ENCODE results near the gene RGPD8.
"Not testable (repeated sequence)": the region's sequence is repeated elsewhere in the genome, so short reads cannot be mapped to it uniquely, and the experiment has no call there.

Gene RGPD8

DNA sequence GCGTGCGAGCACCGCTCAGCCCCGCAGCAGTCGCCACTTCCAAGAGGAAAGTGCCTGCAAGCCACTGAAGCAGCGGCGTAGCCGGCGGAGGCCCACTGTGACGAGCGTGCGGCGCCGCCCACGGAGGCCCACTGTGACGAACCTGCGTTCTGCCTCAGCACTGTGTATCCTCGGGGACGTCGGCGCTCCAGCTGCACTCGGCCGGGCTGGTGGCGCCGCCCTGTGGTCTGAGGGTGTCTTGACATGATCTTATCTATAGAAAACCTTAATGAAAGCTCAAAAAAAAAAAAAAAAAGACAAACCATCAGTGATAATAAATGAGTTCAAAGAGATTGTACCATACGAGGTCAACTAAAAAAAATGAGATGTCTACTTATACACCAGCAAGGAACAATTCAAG, at the start of gene RGPD8:
Gene RGPD8, minus strand, starts transcription at position 166 of the 400 bp plus-strand sequence. CDS start 192 bp downstream, outside the sequence.
- DNase-seq: peak; percentile 93

DNA sequence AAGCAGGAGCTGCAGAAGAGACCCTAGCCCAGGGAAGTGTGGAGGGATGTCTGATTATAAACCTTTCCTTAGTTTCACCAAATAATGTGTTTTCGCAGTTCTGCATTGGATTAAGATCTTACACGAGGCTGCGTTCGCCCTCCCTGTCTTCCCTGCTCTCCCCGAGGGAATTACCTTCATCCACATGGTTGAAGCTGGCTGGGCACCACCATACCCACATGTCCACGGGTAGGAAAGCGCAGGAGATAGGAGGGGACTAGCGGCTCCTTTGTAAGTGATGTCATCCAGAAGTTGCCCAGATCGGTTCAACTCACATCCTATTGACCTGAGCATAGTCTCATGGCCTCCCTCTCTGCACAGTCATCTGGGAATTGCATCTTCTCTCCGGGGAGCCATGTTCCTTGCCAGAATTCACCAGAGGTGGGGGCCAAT, 49.6 kb upstream of the RGPD8 start:
- no peak for DNase-seq

DNA sequence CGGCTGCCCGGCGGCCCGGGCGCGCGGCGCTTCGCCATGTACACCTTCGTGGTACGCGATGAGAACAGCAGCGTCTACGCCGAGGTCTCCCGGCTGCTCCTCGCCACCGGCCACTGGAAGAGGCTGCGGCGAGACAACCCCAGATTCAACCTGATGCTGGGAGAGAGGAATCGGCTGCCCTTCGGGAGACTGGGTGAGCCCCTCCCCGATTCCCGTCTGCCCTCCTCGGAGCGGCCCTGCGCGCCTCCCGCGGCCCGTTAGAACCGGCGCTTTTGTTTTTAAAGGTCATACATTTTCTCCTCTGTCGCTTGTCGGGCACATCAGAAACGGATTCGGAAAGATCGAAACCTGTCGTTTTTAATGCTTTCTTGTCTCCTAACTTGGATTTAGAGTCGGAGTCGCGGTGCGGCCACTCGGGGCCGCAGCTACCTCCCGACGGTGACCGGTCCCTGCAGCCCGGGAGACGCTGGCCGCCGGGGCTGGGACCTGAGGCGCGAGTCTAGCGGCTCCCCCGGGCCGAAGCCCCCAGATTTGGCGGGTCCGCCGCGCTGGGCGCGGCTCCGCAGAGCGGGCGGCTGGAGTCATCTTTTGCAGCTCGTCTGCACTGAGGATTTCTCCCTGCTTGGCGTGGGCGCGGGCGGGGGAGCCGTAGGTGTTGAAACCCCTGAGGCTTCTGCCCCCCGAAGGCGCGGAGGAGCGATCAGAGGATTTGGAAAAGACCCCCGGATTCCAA, 49.0 kb upstream of the RGPD8 start:
- peak; percentile 34 for DNase-seq

DNA sequence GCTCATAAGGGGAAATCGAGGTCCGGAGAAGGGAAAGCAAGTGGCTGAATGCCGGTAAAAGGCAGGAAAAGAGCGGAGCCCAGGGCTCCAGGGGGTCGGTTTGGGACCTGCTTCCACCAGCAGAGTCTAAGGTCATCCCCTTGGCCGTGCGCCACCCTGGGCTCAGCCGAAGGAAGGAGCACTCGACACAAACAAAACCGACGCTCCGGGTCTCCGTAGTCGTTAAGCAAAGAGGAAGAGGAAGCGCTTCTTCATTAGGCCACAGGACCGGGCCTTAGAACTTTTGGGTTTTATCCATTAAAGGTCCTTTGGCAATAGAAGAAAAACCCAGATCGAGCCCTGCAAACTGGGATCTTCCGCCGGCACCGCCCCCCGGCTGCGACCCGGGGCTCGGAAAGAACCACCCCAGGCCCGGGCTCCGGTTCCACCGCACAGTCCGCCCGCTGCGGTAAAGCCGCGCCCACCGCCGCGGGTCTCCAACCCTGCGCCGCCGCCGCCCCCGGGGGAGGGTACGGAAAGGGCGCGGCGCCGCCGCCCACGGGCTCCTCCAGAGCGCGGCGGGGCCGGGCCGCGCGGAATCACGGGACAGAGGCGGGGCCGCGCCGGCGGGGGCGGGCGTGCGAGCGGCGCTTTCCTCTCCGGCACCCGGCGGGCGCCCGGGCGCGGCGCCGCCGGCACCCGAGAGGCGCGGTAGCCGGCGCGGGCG, 48.2 kb upstream of the RGPD8 start, which contains the start of gene TTL:
Gene TTL, plus strand, starts transcription at position 629 of the 706 bp plus-strand sequence. CDS start 189 bp downstream, outside the sequence.
- peak; percentile 81 for DNase-seq

DNA sequence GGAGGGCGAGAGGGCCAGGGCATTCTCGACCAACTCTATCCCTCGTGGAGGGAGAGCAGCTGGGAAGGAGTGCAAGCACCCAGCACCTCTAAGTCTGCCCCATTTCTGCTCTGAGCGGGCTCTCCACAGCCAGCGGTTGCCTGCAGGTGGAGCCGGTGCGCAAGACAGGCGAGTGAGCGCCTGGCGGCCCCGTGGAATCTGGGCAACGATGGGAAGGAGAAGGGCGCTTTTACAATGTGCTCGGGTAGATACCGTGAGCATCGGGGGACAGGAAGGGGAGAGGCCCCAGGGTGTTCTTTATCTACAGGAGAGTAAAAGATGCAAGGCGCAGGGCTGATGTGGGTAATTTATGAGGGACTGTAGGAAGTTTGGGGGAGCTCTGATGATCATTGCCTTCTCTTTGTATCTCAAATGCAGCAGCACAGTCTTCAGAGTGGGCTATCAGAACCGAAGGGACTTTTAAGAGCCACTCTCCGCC, 47.6 kb upstream of the RGPD8 start:
- DNase-seq: peak; percentile 82

DNA sequence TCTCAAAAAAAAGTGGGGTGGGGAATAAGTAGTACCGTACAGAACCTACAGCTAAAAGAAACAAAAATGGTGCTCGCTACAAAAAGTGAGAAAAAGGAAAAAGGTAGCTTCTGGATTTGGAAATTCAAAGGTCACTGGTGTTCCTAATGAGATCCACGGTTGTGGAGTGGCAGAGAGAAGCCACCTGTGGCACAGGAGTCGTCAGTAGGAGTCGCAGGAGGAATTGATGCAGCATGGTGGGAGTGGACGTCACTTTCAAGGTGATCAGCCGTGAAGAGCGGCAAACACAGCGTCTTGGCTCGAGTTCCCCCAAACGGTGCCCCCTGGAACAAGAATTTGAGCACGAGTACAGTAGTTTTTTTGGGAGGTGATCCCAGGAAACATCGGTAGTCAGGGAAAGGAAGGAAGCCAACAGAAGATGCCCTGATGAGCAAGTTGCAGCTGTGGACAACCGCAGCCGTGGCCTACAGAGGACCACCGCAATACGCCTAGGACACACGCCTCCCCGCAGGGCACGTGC, 47.1 kb upstream of the RGPD8 start:
- DNase-seq: peak; percentile 38

DNA sequence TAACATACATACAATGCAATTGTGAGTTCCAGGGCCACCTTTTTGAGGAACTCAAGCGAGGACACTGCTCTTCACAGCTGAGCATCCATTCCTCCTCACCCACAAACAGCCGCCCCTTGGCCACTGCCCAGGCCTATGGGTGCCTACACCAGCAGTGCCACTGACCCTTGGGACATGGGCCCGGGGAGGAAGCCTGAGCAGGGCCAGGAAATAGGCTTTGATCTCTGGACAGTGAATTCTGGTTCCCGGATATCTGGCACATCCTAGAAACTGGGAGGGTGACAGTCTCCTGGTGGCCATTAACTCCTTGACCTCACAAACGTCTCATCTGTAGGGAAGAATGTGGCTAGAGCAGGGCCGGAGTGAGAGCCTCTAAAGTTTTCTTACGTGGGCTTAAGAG, 43.0 kb upstream of the RGPD8 start:
- DNase-seq: no peak

DNA sequence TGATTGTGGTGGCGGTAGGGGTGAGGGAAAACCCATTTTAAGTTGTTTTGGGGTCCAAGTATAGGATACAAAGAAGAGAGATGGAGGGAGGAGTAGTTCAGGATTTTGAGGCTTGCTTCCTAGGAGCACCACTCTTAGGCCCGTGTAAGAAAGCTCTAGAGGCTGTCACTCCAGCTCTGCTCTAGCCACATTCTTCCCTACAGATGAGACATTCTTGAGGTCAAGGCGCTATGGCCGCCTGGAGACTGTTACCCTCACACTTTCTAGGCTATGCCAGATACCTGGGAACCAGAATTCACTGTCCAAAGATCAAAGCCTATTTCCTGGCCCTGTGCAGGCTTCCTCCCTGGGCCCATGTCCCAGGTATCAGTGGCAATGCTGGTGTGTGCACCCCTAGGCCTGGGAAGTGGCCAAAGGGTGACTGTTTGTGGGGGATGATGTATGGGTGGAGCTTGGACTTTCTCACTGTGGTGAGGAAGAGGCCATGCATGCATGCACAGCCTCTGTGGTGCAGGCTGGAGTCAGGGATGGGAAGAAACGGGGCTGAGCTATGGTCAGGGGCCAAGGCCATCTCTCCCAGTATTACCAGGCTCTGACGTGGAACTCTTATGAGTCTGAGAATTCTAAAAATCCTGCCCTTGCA, 41.5 kb upstream of the RGPD8 start:
- no peak for DNase-seq

DNA sequence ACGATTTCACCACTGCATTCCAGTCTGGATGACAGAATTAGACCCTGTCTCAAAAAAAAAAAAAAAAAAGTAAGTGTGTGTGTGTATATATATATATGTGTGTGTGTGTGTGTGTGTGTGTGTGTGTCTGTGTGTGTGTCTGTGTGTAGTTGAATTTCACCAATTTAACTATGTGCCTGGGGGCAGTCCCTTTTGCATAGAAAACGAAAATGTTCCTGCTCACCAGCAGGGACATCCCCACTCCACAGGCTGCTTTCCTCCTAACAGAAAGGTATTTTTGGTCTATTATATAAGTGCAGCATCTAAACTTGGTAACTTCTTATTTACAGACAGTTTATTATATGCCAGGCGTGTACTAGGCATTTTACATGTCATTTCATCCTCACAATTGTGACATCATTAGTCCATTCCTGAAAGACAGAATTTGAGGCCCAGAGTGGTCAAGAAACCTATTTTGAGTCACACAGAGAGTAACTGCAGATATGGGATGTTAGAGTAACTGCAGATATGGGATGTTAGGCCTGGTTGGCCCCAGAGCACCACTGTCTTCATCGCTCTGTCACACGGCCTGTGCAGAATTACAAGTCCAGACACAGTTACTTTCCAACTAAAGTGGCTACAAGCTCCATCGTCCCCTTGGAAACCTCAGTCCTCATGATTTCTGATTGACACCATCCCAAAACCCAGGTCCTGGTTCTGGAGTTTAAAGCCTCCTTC, 39.3 kb upstream of the RGPD8 start:
- DNase-seq: no peak

DNA sequence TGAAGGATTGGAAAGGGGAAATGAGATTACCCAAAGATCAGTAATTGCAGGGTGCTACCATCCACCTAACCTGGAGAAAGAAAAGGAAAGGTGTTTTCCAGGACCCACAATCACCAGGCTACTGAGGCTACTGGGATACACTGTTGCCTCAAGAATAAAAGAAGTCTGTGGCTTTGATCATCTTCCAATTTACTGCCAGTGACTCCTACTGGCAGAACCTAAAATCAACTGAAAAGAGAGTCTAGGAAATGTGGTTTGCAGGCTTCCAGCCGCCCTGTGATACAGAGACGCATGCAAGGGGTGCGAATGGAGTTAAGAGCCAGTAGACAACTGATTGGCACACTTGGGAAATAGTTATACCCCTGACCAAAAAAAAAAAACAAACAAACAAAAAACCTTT, 31.9 kb upstream of the RGPD8 start:
- no peak for DNase-seq

DNA sequence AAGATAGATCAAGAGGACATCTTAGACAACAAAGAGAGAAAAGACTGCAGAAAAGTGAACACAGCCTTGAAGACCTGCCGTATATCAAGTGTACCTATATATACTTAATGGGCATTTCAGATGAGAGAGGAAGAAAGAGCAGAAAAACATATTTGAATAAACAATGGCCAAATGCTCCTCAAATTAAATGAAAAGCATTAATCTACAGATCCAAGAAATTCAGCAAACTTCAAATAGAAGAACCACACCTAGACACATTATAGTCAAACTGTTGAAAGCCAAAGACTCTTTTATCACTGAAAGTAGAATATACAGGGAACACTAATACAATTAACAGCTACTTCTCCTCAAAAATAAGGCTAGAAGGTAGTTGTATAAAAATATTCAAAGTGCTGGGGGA, 29.8 kb upstream of the RGPD8 start:
- no peak for DNase-seq

DNA sequence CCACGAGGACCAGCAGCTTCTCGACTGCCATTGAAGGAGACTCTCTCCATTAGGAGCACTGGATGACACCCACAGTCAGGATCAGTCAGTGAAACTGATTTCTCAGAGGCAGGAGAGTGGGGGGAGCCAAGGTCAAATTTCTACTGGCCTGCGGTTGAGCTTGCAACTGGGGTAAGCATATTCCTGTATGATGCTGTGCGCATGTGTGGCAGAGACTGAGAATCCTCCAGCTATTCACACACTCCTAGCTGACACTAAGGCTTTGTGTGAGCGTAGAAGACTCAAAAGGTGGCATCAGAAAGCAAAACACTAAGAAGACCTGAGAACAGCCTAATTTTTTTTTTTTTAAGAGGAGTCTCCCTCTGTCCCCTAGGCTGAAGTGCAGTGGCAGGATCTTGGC, 28.7 kb upstream of the RGPD8 start:
- no peak for DNase-seq

DNA sequence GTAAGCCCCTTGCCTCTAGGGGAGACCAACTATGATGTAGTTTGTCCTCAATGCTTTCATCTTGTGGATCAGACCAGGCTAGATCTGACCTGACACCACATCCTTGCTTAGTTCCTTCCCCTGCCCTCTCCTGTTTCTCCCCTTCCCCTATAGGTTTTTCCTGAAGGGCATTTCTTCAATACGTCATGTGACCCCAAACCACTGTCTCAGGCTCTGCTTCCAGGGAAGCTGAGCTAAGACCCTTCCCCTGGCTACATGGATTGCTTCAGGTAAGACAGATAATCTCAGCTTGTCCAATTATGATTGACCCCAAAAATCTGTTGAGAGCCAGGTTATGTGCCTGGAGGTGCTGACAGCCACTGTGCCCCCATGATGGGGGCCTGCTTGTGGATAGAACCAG, 25.9 kb upstream of the RGPD8 start:
- DNase-seq: no peak

DNA sequence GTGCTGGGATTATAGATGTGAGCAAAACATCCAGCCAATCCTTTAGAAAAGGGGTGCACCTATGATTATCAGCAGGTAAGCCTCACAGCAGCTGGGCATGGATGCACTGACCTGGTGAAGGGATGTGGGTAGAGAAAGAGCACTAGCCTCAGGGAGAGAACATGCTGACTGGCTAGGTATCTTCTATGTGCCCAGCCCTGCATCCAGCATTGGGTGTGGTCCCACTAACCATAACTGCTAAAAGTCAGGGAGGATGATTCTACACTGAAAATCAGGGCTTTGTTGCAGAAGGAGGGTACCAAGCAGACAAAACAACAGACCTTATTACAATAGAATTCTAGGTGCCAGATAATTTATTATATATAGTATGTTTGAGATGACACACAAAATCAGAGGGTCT, 21.1 kb upstream of the RGPD8 start:
- no peak for DNase-seq

DNA sequence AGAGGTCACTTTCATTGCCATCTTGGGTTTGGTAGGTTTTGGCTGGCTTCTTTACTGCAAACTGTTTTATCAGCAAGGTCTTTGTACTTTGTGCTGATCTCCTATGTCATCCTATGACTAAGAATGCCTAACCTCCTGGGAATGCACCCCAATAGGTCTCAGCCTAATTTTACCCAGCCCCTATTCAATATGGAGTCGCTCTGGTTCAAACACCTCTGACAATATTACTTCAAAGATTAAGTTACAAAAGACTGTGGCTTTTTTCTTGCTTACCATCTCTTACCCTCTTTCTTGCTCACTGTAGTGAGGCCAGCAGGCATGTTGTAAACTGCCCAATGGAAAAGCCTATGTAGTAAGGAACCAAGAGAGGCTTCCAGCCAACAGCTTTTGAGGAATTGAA, 17.9 kb upstream of the RGPD8 start:
- no peak for DNase-seq

DNA sequence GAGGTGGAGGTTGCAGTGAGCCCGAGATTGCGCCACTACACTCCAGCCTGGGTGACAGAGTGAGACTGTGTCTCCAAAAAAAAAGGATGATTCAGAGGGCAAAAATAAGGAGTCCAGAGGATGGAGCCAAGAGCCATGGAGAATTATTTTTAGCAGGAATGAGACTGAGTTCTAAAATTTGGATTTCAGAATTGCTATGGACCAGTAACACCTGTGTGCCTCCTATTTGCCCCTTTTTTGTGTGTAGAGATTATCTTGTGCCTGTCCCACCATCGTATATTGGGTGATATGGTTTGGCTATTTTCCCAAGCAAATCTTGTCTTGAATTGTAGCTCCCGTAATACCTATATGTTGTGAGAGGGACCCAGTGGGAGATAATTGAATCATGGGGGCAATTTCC, 16.4 kb upstream of the RGPD8 start:
- DNase-seq: no peak

DNA sequence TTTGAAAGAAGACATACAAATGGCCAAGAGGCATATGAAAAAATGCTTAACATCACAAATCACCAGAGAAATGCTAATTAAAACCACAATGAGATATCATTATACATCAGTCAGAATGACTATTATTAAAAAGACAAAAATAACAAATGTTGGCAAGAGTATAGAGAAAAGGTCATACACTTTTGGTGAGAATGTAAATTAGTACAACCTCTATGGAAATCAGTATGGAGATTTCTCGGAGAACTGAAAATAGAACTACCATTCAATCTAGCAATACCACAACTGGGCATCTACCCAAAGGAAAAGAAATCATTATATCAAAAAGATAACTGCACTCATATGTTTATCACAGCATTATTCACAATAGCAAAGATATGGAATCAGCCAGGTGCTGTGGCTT, 10.8 kb upstream of the RGPD8 start:
- DNase-seq: not testable (repeated sequence)

DNA sequence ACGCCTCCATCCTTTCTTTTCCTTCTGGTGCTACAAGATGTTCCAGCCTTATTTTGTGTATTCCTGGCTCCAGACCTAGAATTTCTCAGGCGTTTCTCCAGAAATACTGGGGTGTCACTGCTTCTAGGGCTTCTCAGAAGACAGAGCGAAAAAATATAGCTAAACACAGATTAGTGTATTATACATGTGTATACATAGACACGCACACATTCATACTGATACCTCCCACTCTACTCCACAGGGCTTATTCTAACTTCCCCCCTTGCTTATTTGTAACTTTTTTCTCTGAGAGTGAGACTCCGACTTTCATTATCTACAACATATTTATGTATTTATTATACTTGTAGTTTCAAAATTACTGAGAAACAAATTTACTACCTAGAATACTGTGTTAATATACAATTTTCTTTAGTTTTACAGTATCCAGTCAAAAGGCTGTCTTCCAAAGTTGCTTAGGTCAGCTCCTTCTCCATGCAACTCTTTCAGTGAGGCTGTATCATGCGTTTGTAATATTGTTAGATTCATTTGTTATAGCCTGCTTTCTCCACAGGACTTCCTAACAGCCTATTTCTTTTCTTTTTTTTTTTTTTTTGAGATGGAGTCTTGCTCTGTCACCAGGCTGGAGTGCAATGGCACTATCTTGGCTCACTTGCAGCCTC, 5.3 kb upstream of the RGPD8 start:
- DNase-seq: not testable (repeated sequence)

DNA sequence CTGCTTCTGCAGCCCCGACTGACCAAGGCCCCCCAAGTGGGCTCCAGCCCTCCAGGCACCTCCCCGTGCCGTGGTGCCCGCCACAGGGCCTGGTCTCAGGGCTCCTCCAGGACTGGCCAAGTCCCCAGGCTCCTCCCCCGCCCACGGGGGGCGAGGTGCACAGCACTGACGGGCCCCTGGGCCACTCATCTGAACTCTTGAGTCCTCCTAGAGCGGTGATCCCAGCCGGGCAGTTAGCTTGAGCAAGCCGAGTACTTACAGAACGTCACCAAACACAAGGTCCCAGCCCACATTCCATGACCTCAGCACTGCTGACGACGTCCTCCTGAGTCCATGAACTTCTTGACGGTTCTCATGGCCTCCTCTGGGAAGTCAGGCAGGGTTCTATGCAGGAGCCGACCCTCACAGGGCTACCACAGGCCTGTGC, 4.0 kb upstream of the RGPD8 start:
- DNase-seq: not testable (repeated sequence)

DNA sequence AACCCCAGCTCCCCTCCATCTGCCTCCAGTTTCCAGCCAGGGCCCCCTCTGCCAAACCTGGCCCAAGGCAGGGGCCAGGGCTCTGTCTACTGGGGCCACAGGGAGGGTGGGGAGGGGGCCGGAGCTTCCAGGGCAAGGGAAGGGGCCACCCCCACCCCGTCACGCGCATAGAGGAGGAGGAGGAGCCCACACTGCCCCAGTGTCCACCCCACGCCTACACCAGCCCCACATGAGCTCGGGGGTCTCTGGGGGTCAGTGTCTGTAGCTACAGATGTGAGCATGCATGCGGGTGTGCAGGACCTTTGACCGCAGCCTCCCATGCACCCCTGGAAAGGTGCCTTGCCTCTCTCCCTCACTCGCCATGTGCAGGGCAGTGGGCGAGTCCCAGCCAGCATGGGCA, 3.5 kb upstream of the RGPD8 start:
- not testable (repeated sequence) for DNase-seq

DNA sequence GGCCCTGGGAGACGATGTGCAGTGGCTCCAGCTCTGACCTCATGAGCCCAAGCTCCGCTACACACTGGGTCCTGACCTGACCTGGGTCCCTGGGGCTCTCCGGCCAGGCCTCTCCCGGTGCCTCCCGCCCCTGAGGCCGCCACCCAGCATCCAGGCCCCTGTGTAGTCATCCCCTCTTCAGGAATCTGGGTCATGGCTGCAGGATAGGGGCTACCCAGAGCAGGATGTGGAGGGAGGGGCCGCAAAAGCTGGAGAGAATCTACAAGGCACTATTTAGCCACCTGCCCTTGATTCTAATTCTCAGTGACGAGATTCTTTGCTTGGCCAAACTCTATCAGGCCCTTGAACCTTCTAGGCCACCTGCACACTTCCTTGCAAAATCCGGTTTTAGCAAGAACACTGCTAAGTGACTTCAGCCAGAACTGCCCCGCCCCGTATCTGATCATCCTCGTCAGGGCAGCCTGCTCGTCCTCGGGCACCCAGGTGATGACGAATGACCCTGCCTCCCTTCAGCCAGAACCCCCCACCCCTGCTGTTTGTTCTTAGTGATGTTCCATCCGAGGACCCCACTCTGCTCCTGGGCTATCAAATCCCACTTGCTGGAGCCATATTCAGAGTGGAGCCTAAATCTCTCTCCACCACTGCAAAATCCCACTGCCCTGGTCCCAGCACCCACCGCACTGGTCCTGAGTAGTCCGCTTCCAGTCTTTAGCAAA, 2.4 kb upstream of the RGPD8 start:
- not testable (repeated sequence) for DNase-seq

All from CD4-positive, alpha-beta T cell treated with Interleukin-10 for 1 hour (primary cell).